Measurements from ENCODE around the gene MYF5. TPM values are rescaled to one million over a fixed set of nuclear protein-coding genes. Genes with fewer than 3 reads are reported as not detected.

MYF5 gene
- total and polyA plus RNA-seq, 2 experiments from 2014 or later = not detected

DNA sequence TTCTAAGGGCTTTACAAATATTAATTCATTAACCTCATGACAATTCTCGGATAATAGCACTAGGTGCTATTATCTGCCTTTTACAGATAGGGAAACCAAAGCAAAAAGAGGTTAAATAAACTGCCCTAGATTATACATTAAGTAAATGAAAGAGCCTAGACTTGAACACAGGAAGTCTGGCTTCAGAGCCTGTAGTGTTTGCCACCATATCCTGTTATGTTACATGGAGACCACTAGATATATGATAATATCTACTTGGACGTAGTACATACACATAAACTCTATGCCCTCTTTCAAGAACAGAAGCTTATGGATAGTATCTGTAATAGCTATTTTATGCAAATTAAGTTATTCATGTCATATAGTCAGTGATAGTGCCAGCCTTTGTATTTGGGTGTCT is 26.2 kb upstream of the MYF5 start:
- H3K27ac ChIP-seq = no peak overlapping the region
- DNase-seq (ENCODE audit: low spot score) = no peak
- no peaks in the 10 kb centered on the region for H3K27me3 ChIP-seq
- H3K4me3 ChIP-seq = no peak overlapping the region
- H4K20me1 ChIP-seq (ENCODE audit: insufficient read depth, poor library complexity, severe bottlenecking) = no peaks in the 10 kb centered on the region
- WGBS (ENCODE audit: low lambda C conversion rate, missing lambda C conversion rate) = 76% methylated on average over 2 of the region's 2 CpGs
- H3K4me2 ChIP-seq = no peak overlapping the region
- no peaks in the 10 kb centered on the region for H3K36me3 ChIP-seq (replicated peaks; ENCODE audit: insufficient read depth, low read depth)
- H3K9me2 ChIP-seq (replicated peaks; ENCODE audit: insufficient read depth) = no peaks in the 10 kb centered on the region
- H3K4me1 ChIP-seq (ENCODE audit: insufficient read depth) = no peaks in the 10 kb centered on the region
- H3K9me3 ChIP-seq (ENCODE audit: low read depth) = no peaks in the 10 kb centered on the region
- H2AFZ ChIP-seq = no peak overlapping the region
- H3K79me2 ChIP-seq = no peaks in the 10 kb centered on the region
- no peak for TF ChIP-seq EZH2phosphoT487 (IDR thresholded peaks at IDR 0.05; ENCODE audit: low read depth, severe bottlenecking, unreplicated experiment)
- TF ChIP-seq, protein P1, sequence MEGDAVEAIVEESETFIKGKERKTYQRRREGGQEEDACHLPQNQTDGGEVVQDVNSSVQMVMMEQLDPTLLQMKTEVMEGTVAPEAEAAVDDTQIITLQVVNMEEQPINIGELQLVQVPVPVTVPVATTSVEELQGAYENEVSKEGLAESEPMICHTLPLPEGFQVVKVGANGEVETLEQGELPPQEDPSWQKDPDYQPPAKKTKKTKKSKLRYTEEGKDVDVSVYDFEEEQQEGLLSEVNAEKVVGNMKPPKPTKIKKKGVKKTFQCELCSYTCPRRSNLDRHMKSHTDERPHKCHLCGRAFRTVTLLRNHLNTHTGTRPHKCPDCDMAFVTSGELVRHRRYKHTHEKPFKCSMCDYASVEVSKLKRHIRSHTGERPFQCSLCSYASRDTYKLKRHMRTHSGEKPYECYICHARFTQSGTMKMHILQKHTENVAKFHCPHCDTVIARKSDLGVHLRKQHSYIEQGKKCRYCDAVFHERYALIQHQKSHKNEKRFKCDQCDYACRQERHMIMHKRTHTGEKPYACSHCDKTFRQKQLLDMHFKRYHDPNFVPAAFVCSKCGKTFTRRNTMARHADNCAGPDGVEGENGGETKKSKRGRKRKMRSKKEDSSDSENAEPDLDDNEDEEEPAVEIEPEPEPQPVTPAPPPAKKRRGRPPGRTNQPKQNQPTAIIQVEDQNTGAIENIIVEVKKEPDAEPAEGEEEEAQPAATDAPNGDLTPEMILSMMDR (IDR thresholded peaks at IDR 0.05; ENCODE audit: poor library complexity) = no peak
- no peak for TF ChIP-seq EZH2 (IDR thresholded peaks at IDR 0.05; ENCODE audit: borderline replicate concordance)

- no peaks in the 10 kb centered on the region for H3K9me2 ChIP-seq (replicated peaks; ENCODE audit: insufficient read depth)
- no peaks in the 10 kb centered on the region for H4K20me1 ChIP-seq (ENCODE audit: insufficient read depth, poor library complexity, severe bottlenecking)
- DNase-seq (ENCODE audit: low spot score) = no peak
- H3K36me3 ChIP-seq (replicated peaks; ENCODE audit: insufficient read depth, low read depth) = no peaks in the 10 kb centered on the region
- H3K27ac ChIP-seq = no peak overlapping the region
- H3K4me2 ChIP-seq = no peak overlapping the region
- no peaks in the 10 kb centered on the region for H3K4me1 ChIP-seq (ENCODE audit: insufficient read depth)
- H3K4me3 ChIP-seq = no peak overlapping the region
- 89% methylated on average over 1 of the region's 1 CpG for WGBS (ENCODE audit: low lambda C conversion rate, missing lambda C conversion rate)
- no peaks in the 10 kb centered on the region for H3K27me3 ChIP-seq
- no peaks in the 10 kb centered on the region for H3K9me3 ChIP-seq (ENCODE audit: low read depth)
- TF ChIP-seq EZH2phosphoT487 (IDR thresholded peaks at IDR 0.05; ENCODE audit: low read depth, severe bottlenecking, unreplicated experiment) = no peak
- TF ChIP-seq EZH2 (IDR thresholded peaks at IDR 0.05; ENCODE audit: borderline replicate concordance) = no peak
- TF ChIP-seq, protein P1 (IDR thresholded peaks at IDR 0.05; ENCODE audit: poor library complexity) = no peak
- no peak overlapping the region for H2AFZ ChIP-seq
- H3K79me2 ChIP-seq = no peaks in the 10 kb centered on the region
Observed at GRCh38 chr12:80692114-80692513, 24.6 kb upstream of the MYF5 start.

- no peaks in the 10 kb centered on the region for H3K27me3 ChIP-seq
- no peaks in the 10 kb centered on the region for H3K79me2 ChIP-seq
- peak overlapping the region; percentile 22 for H2AFZ ChIP-seq
- no peaks in the 10 kb centered on the region for H4K20me1 ChIP-seq (ENCODE audit: insufficient read depth, poor library complexity, severe bottlenecking)
- no peak overlapping the region for H3K27ac ChIP-seq
- H3K4me2 ChIP-seq = peak overlapping the region; percentile 48
- WGBS (ENCODE audit: low lambda C conversion rate, missing lambda C conversion rate) = 71% methylated on average over 2 of the region's 2 CpGs
- TF ChIP-seq EZH2 (IDR thresholded peaks at IDR 0.05; ENCODE audit: borderline replicate concordance) (no peak), EZH2phosphoT487 (IDR thresholded peaks at IDR 0.05; ENCODE audit: low read depth, severe bottlenecking, unreplicated experiment) (no peak)
- TF ChIP-seq, protein P1 (IDR thresholded peaks at IDR 0.05; ENCODE audit: poor library complexity) = no peak
- no peaks in the 10 kb centered on the region for H3K9me2 ChIP-seq (replicated peaks; ENCODE audit: insufficient read depth)
- H3K36me3 ChIP-seq (replicated peaks; ENCODE audit: insufficient read depth, low read depth) = no peaks in the 10 kb centered on the region
- DNase-seq (ENCODE audit: low spot score) = no peak
- H3K9me3 ChIP-seq (ENCODE audit: low read depth) = no peaks in the 10 kb centered on the region
- H3K4me3 ChIP-seq = no peak overlapping the region
- H3K4me1 ChIP-seq (ENCODE audit: insufficient read depth) = no peaks in the 10 kb centered on the region
Observed at GRCh38 chr12:80697270-80697887, 19.3 kb upstream of the MYF5 start.
